ENCODE measurements around the gene GKAP1.
"Not testable (repeated sequence)": the region's sequence is repeated elsewhere in the genome, so short reads cannot be mapped to it uniquely, and the experiment has no call there.

The GKAP1 gene

GRCh38 chr9:83824986-83825623, 7.5 kb upstream of the GKAP1 start:
- H3K4me1 ChIP-seq (ENCODE audit: control insufficient read depth in 2 of 2, insufficient read depth in 1 of 2, low read depth in 1 of 2, low read length in 2 of 2); H2AK5ac ChIP-seq (ENCODE audit: low read depth, low read length); H4K8ac ChIP-seq (ENCODE audit: low read depth, low read length); DNase-seq (ENCODE audit: low spot score); H3K36me3 ChIP-seq (replicated peaks in 1 of 2; ENCODE audit: control insufficient read depth in 2 of 2, insufficient read depth in 2 of 2, low read length in 2 of 2); H3K4me3 ChIP-seq (ENCODE audit: low read length in 2 of 2); H3K18ac ChIP-seq (ENCODE audit: low read length); H2AFZ ChIP-seq (ENCODE audit: low read length); H2BK120ac ChIP-seq (ENCODE audit: low read depth, low read length); H3K14ac ChIP-seq (ENCODE audit: low read length); H3K27me3 ChIP-seq (ENCODE audit: control insufficient read depth in 3 of 3, insufficient read depth in 3 of 3, low read depth in 1 of 3, low read length in 3 of 3); H3K79me1 ChIP-seq (ENCODE audit: low read depth, low read length); H3K9me3 ChIP-seq (replicated peaks in 1 of 2; ENCODE audit: control insufficient read depth in 2 of 2, insufficient read depth in 1 of 2, low read depth in 1 of 2, low read length in 2 of 2); H3K23ac ChIP-seq (ENCODE audit: low read depth, low read length, poor library complexity); H3K4me2 ChIP-seq (ENCODE audit: insufficient read depth, low read length, poor library complexity, severe bottlenecking); H2BK15ac ChIP-seq (ENCODE audit: low read length); H3K4ac ChIP-seq (ENCODE audit: low read length); H2BK5ac ChIP-seq (ENCODE audit: low read length); H4K91ac ChIP-seq (ENCODE audit: low read depth, low read length, poor library complexity); H2BK12ac ChIP-seq (ENCODE audit: low read length); H3K27ac ChIP-seq (replicated peaks; ENCODE audit: low read length); H3K9ac ChIP-seq (ENCODE audit: low read depth, low read length, poor library complexity): not testable (repeated sequence)
- no CpG with 5 or more reads among the region's 3 CpGs for WGBS, 2 donors (ENCODE audit: extremely low coverage in 2 of 2, insufficient read length in 2 of 2, insufficient replicate concordance in 1 of 2)

- not testable (repeated sequence) for H3K79me1 ChIP-seq (ENCODE audit: low read depth, low read length); H3K9me3 ChIP-seq (replicated peaks in 1 of 2; ENCODE audit: control insufficient read depth in 2 of 2, insufficient read depth in 1 of 2, low read depth in 1 of 2, low read length in 2 of 2); H2AK5ac ChIP-seq (ENCODE audit: low read depth, low read length); H3K23ac ChIP-seq (ENCODE audit: low read depth, low read length, poor library complexity); H4K91ac ChIP-seq (ENCODE audit: low read depth, low read length, poor library complexity); H2BK12ac ChIP-seq (ENCODE audit: low read length); H3K4ac ChIP-seq (ENCODE audit: low read length); H3K27ac ChIP-seq (replicated peaks; ENCODE audit: low read length); H2BK120ac ChIP-seq (ENCODE audit: low read depth, low read length); H4K8ac ChIP-seq (ENCODE audit: low read depth, low read length); H3K4me1 ChIP-seq (ENCODE audit: control insufficient read depth in 2 of 2, insufficient read depth in 1 of 2, low read depth in 1 of 2, low read length in 2 of 2); H3K14ac ChIP-seq (ENCODE audit: low read length); H3K36me3 ChIP-seq (replicated peaks in 1 of 2; ENCODE audit: control insufficient read depth in 2 of 2, insufficient read depth in 2 of 2, low read length in 2 of 2); H2BK15ac ChIP-seq (ENCODE audit: low read length); H2BK5ac ChIP-seq (ENCODE audit: low read length); H3K27me3 ChIP-seq (ENCODE audit: control insufficient read depth in 3 of 3, insufficient read depth in 3 of 3, low read depth in 1 of 3, low read length in 3 of 3)
- peak overlapping the region; percentile 89 for H3K18ac ChIP-seq (ENCODE audit: low read length)
- peak overlapping the region; percentile 90 for H3K9ac ChIP-seq (ENCODE audit: low read depth, low read length, poor library complexity)
- H2AFZ ChIP-seq (ENCODE audit: low read length) = peak overlapping the region; percentile 93
- WGBS, 2 donors (ENCODE audit: extremely low coverage in 2 of 2, insufficient read length in 2 of 2, insufficient replicate concordance in 1 of 2) = no CpG with 5 or more reads among the region's 38 CpGs
- DNase-seq (ENCODE audit: low spot score) = peak; percentile 1
- peak overlapping the region; percentile 49 for H3K4me2 ChIP-seq (ENCODE audit: insufficient read depth, low read length, poor library complexity, severe bottlenecking)
- H3K4me3 ChIP-seq (ENCODE audit: low read length in 2 of 2) = peak overlapping the region; percentile 63 to 89
Observed at GRCh38 chr9:83817011-83817355, 586 bp downstream of the GKAP1 start.

GRCh38 chr9:83815120-83815519, 2.4 kb downstream of the GKAP1 start:
- H3K23ac ChIP-seq (ENCODE audit: low read depth, low read length, poor library complexity); H3K9ac ChIP-seq (ENCODE audit: low read depth, low read length, poor library complexity); H3K36me3 ChIP-seq (replicated peaks in 1 of 2; ENCODE audit: control insufficient read depth in 2 of 2, insufficient read depth in 2 of 2, low read length in 2 of 2); H3K4me3 ChIP-seq (ENCODE audit: low read length in 2 of 2); H2BK5ac ChIP-seq (ENCODE audit: low read length); H3K27ac ChIP-seq (replicated peaks; ENCODE audit: low read length); H2BK120ac ChIP-seq (ENCODE audit: low read depth, low read length); DNase-seq (ENCODE audit: low spot score); H4K91ac ChIP-seq (ENCODE audit: low read depth, low read length, poor library complexity); H2AK5ac ChIP-seq (ENCODE audit: low read depth, low read length); H3K79me1 ChIP-seq (ENCODE audit: low read depth, low read length); H2AFZ ChIP-seq (ENCODE audit: low read length); H2BK15ac ChIP-seq (ENCODE audit: low read length); H2BK12ac ChIP-seq (ENCODE audit: low read length); H3K27me3 ChIP-seq (ENCODE audit: control insufficient read depth in 3 of 3, insufficient read depth in 3 of 3, low read depth in 1 of 3, low read length in 3 of 3); H3K4me2 ChIP-seq (ENCODE audit: insufficient read depth, low read length, poor library complexity, severe bottlenecking); H3K9me3 ChIP-seq (replicated peaks in 1 of 2; ENCODE audit: control insufficient read depth in 2 of 2, insufficient read depth in 1 of 2, low read depth in 1 of 2, low read length in 2 of 2); H3K18ac ChIP-seq (ENCODE audit: low read length); H3K4me1 ChIP-seq (ENCODE audit: control insufficient read depth in 2 of 2, insufficient read depth in 1 of 2, low read depth in 1 of 2, low read length in 2 of 2); H3K14ac ChIP-seq (ENCODE audit: low read length); H3K4ac ChIP-seq (ENCODE audit: low read length); H4K8ac ChIP-seq (ENCODE audit: low read depth, low read length): not testable (repeated sequence)
- WGBS, 2 donors (ENCODE audit: extremely low coverage in 2 of 2, insufficient read length in 2 of 2, insufficient replicate concordance in 1 of 2) = no CpG with 5 or more reads among the region's 4 CpGs

GRCh38 chr9:83809213-83809612, 8.4 kb downstream of the GKAP1 start:
- no CpG with 5 or more reads among the region's 1 CpG for WGBS, 2 donors (ENCODE audit: extremely low coverage in 2 of 2, insufficient read length in 2 of 2, insufficient replicate concordance in 1 of 2)
- not testable (repeated sequence) for H3K36me3 ChIP-seq (replicated peaks in 1 of 2; ENCODE audit: control insufficient read depth in 2 of 2, insufficient read depth in 2 of 2, low read length in 2 of 2); H3K4me2 ChIP-seq (ENCODE audit: insufficient read depth, low read length, poor library complexity, severe bottlenecking); H3K14ac ChIP-seq (ENCODE audit: low read length); H3K4me3 ChIP-seq (ENCODE audit: low read length in 2 of 2); H2BK120ac ChIP-seq (ENCODE audit: low read depth, low read length); H3K79me1 ChIP-seq (ENCODE audit: low read depth, low read length); H2AFZ ChIP-seq (ENCODE audit: low read length); H4K91ac ChIP-seq (ENCODE audit: low read depth, low read length, poor library complexity); H3K9me3 ChIP-seq (replicated peaks in 1 of 2; ENCODE audit: control insufficient read depth in 2 of 2, insufficient read depth in 1 of 2, low read depth in 1 of 2, low read length in 2 of 2); H3K4ac ChIP-seq (ENCODE audit: low read length); H3K27ac ChIP-seq (replicated peaks; ENCODE audit: low read length); H3K27me3 ChIP-seq (ENCODE audit: control insufficient read depth in 3 of 3, insufficient read depth in 3 of 3, low read depth in 1 of 3, low read length in 3 of 3); H2BK15ac ChIP-seq (ENCODE audit: low read length); H3K4me1 ChIP-seq (ENCODE audit: control insufficient read depth in 2 of 2, insufficient read depth in 1 of 2, low read depth in 1 of 2, low read length in 2 of 2); H2BK12ac ChIP-seq (ENCODE audit: low read length); H3K18ac ChIP-seq (ENCODE audit: low read length); H2BK5ac ChIP-seq (ENCODE audit: low read length); H2AK5ac ChIP-seq (ENCODE audit: low read depth, low read length); H3K23ac ChIP-seq (ENCODE audit: low read depth, low read length, poor library complexity); DNase-seq (ENCODE audit: low spot score); H3K9ac ChIP-seq (ENCODE audit: low read depth, low read length, poor library complexity); H4K8ac ChIP-seq (ENCODE audit: low read depth, low read length)
